Upper lobe of left lung (tissue), 6 donors: ENCODE measurements around the gene VDAC1. TPM values are rescaled to one million over a fixed set of nuclear protein-coding genes. Genes with fewer than 3 reads are reported as not detected.
"Not testable (repeated sequence)": the region's sequence is repeated elsewhere in the genome, so short reads cannot be mapped to it uniquely, and the experiment has no call there.

ENCODE experiments used
- ATAC-seq, 2 donors: fragments of 200-7000 bp; cut with Tn5 transposase; one replicate each; pipeline ENCODE4 v1.9.1; 2022; ENCODE audit warnings: mild to moderate bottlenecking in 2 of 2, moderate library complexity in 2 of 2; ENCODE audit not compliant: low FRiP score in 2 of 2
- DNase-seq, 2 donors: peaks; one replicate each; pipeline ENCODE4 v3.0.0-alpha.2; 2019 to 2020
- H3K27ac ChIP-seq, 4 donors: fragments of 200-600 bp; sonication (generic); one replicate each; pipeline ENCODE4 v1.5.1; 2016 to 2019
- H3K27me3 ChIP-seq, 4 donors: fragments of 200-600 bp; sonication (generic); one replicate each; pipeline ENCODE4 v1.5.1; 2017 to 2019
- H3K36me3 ChIP-seq, 4 donors: fragments of 200-600 bp; sonication (generic); one replicate each; pipeline ENCODE4 v1.5.1; 2016 to 2019
- H3K4me1 ChIP-seq, 4 donors: fragments of 200-600 bp; sonication (generic); one replicate each; pipeline ENCODE4 v1.5.1; 2018 to 2019
- H3K4me3 ChIP-seq, 4 donors: fragments of 200-600 bp; sonication (generic); one replicate each; pipeline ENCODE4 v1.5.1; 2017 to 2019; ENCODE audit warnings: mild to moderate bottlenecking in 2 of 4, moderate library complexity in 1 of 4
- H3K9me3 ChIP-seq, 4 donors: fragments of 200-600 bp; sonication (generic); one replicate each; pipeline ENCODE4 v1.5.1; 2018 to 2019
- CTCF ChIP-seq, 6 experiments: fragments of 450-650 bp in 4 of 6; fragments of 200-600 bp in 2 of 6; sonication (generic) in 2 of 6; IDR thresholded peaks; one replicate each; pipeline ENCODE4 v1.5.1; 2016 to 2019; ENCODE audit warnings: antibody characterized with exemption in 6 of 6
- EP300 ChIP-seq, 4 donors: sonication (generic); formaldehyde crosslinking; IDR thresholded peaks; one replicate each; pipeline ENCODE4 v1.5.1; 2017; ENCODE audit warnings: antibody characterized with exemption in 4 of 4, control low read depth in 2 of 4
- POLR2A ChIP-seq, 4 donors: fragments of 450-650 bp; IDR thresholded peaks; one replicate each; pipeline ENCODE4 v1.5.1; 2016 to 2017; ENCODE audit warnings: antibody characterized with exemption in 4 of 4, mild to moderate bottlenecking in 2 of 4
- POLR2AphosphoS5 ChIP-seq, 2 donors: sonication (generic); formaldehyde crosslinking; IDR thresholded peaks; one replicate each; pipeline ENCODE4 v1.5.1; 2017; ENCODE audit warnings: antibody characterized with exemption in 2 of 2
- WGBS, 2 donors: methylation state at CpG; one replicate each; pipeline ENCODE4 v1.1.5; 2017 to 2018; 5-methylcytosine and 5-hydroxymethylcytosine counted together
- total RNA-seq, 6 donors: library from RNA; depleted of rRNA in 4 of 6; stranded (reverse); fragments of >200 nt in 4 of 6; gene quantifications; one replicate each; pipeline versions ENCODE4 v1.1.0 to v1.2.1, GENCODE V29; 2016 to 2021
- donor health status: DM: no; HTN: no; CAD: no; lungs with moderate emphysema.
- donor health status: DM: no; HTN: yes; CAD: no; lungs with severe emphysema.

Gene VDAC1
- total RNA-seq, 6 donors from 2014 or later = 66.0 to 121 (median 98.5) TPM

GRCh38 chr5:134041570-134042411 lies 37.0 kb upstream of the VDAC1 start:
- peaks cover 0 to 14% (median 0%) of the 10 kb centered on the region in 4 donors for H3K4me1 ChIP-seq
- H3K27me3 ChIP-seq = no peaks in the 10 kb centered on the region
- no peak overlapping the region for H3K27ac ChIP-seq
- ATAC-seq (peak in 1 of 2 donors; percentile 4), DNase-seq (no peak)
- no peaks in the 10 kb centered on the region for H3K36me3 ChIP-seq
- 76 to 89% methylated on average over 10 to 11 of the region's 11 CpGs for WGBS, 2 donors
- no peaks in the 10 kb centered on the region for H3K9me3 ChIP-seq
- no peak for TF ChIP-seq CTCF (IDR thresholded peaks at IDR 0.05)
- no peak for TF ChIP-seq POLR2A (IDR thresholded peaks at IDR 0.05)
- TF ChIP-seq POLR2AphosphoS5 (IDR thresholded peaks at IDR 0.05) = no peak
- TF ChIP-seq EP300 (IDR thresholded peaks at IDR 0.05) = no peak
- no peak overlapping the region for H3K4me3 ChIP-seq

GRCh38 chr5:134038138-134038537 lies 33.4 kb upstream of the VDAC1 start:
- no peaks in the 10 kb centered on the region for H3K36me3 ChIP-seq
- TF ChIP-seq POLR2A (IDR thresholded peaks at IDR 0.05) = no peak
- TF ChIP-seq EP300 (IDR thresholded peaks at IDR 0.05) = no peak
- DNase-seq = no peak

GRCh38 chr5:134037160-134037559 lies 32.4 kb upstream of the VDAC1 start:
- Histone ChIP-seq H3K9me3 (no peaks in the 10 kb centered on the region), H3K36me3 (no peaks in the 10 kb centered on the region), H3K4me3 (no peak overlapping the region), H3K27me3 (no peaks in the 10 kb centered on the region), H3K4me1 (peaks cover 0 to 14% (median 0%) of the 10 kb centered on the region in 4 donors), H3K27ac (no peak overlapping the region)
- DNase-seq (no peak), ATAC-seq (no peak)
- WGBS, 2 donors = 63 to 71% methylated on average over 2 of the region's 2 CpGs
- TF ChIP-seq EP300 (IDR thresholded peaks at IDR 0.05) (no peak), POLR2A (IDR thresholded peaks at IDR 0.05) (no peak), POLR2AphosphoS5 (IDR thresholded peaks at IDR 0.05) (no peak), CTCF (IDR thresholded peaks at IDR 0.05) (no peak)

More at GRCh38 chr5:134038138-134038537, 33.4 kb upstream of the VDAC1 start:
- 50 to 57% methylated on average over 3 of the region's 3 CpGs for WGBS, 2 donors
- Histone ChIP-seq H3K9me3 (no peaks in the 10 kb centered on the region), H3K27ac (no peak overlapping the region), H3K4me1 (peaks cover 0 to 14% (median 0%) of the 10 kb centered on the region in 4 donors), H3K4me3 (no peak overlapping the region), H3K27me3 (no peaks in the 10 kb centered on the region)
- no peak for ATAC-seq

GRCh38 chr5:134034326-134034725 lies 29.6 kb upstream of the VDAC1 start:
- H3K9me3 ChIP-seq = no peaks in the 10 kb centered on the region
- DNase-seq (no peak), ATAC-seq (no peak)
- H3K36me3 ChIP-seq = no peaks in the 10 kb centered on the region
- peaks cover 0 to 8% (median 0%) of the 10 kb centered on the region in 4 donors for H3K4me1 ChIP-seq
- no peak overlapping the region for H3K27ac ChIP-seq
- H3K4me3 ChIP-seq = no peak overlapping the region
- no peak for TF ChIP-seq POLR2AphosphoS5 (IDR thresholded peaks at IDR 0.05)
- TF ChIP-seq EP300 (IDR thresholded peaks at IDR 0.05) = no peak
- no peak for TF ChIP-seq CTCF (IDR thresholded peaks at IDR 0.05)
- 90 to 91% methylated on average over 18 of the region's 18 CpGs for WGBS, 2 donors
- no peaks in the 10 kb centered on the region for H3K27me3 ChIP-seq

- not testable (repeated sequence) for H3K36me3 ChIP-seq, H3K27ac ChIP-seq, H3K4me3 ChIP-seq, H3K9me3 ChIP-seq, DNase-seq, H3K4me1 ChIP-seq, H3K27me3 ChIP-seq, ATAC-seq
- WGBS, 2 donors = 89 to 98% methylated on average over 4 of the region's 4 CpGs
These were observed 25.7 kb upstream of the VDAC1 start for GRCh38 chr5:134030303-134030964.
